Stimulated activated CD4-positive, alpha-beta T cell treated with anti-CD3 and anti-CD28 coated beads, Interleukin-4, amount 100 ng/mL, for 4 hours (primary cell): ENCODE measurements around the gene FBN1.

Source experiments
- DNase-seq, 2 experiments: peaks; one replicate each; pipeline ENCODE4 v3.0.0-alpha.2; 2020

The FBN1 gene

GRCh38 chr15:48578965-48579364 lies 66.5 kb downstream of the FBN1 start:
- DNase-seq: no peak

- no peak for DNase-seq
Observed at GRCh38 chr15:48577469-48577868, 68.0 kb downstream of the FBN1 start.

- no peak for DNase-seq
Observed at GRCh38 chr15:48574187-48574586, 71.3 kb downstream of the FBN1 start.

GRCh38 chr15:48573780-48574179 lies 71.7 kb downstream of the FBN1 start:
- DNase-seq: no peak

- no peak for DNase-seq
Observed at GRCh38 chr15:48572823-48573222, 72.7 kb downstream of the FBN1 start.

GRCh38 chr15:48571510-48571909 lies 74.0 kb downstream of the FBN1 start:
- DNase-seq: no peak

GRCh38 chr15:48570822-48571221 lies 74.7 kb downstream of the FBN1 start:
- DNase-seq: no peak

- no peak for DNase-seq
Observed at GRCh38 chr15:48569591-48570302, 75.8 kb downstream of the FBN1 start.

- no peak for DNase-seq
Observed at GRCh38 chr15:48566668-48567067, 78.8 kb downstream of the FBN1 start.

- DNase-seq: no peak
Observed at GRCh38 chr15:48565560-48566482, 79.7 kb downstream of the FBN1 start.

GRCh38 chr15:48564690-48565089 lies 80.8 kb downstream of the FBN1 start:
- no peak for DNase-seq

GRCh38 chr15:48563934-48564333 lies 81.6 kb downstream of the FBN1 start:
- no peak for DNase-seq

GRCh38 chr15:48560321-48561051 lies 85.0 kb downstream of the FBN1 start:
- DNase-seq: no peak

- no peak for DNase-seq
Observed at GRCh38 chr15:48559285-48559684, 86.2 kb downstream of the FBN1 start.

GRCh38 chr15:48558226-48558625 lies 87.3 kb downstream of the FBN1 start:
- no peak for DNase-seq

- no peak for DNase-seq
Observed at GRCh38 chr15:48557335-48557734, 88.2 kb downstream of the FBN1 start.

GRCh38 chr15:48556159-48556897 lies 89.2 kb downstream of the FBN1 start:
- no peak for DNase-seq

- no peak for DNase-seq
Observed at GRCh38 chr15:48555241-48555881, 90.1 kb downstream of the FBN1 start.

- DNase-seq: no peak
Observed at GRCh38 chr15:48554112-48554511, 91.4 kb downstream of the FBN1 start.

GRCh38 chr15:48553559-48553958 lies 92.0 kb downstream of the FBN1 start:
- DNase-seq: no peak

GRCh38 chr15:48550822-48551525 lies 94.5 kb downstream of the FBN1 start:
- no peak for DNase-seq

GRCh38 chr15:48548455-48548854 lies 97.1 kb downstream of the FBN1 start:
- no peak for DNase-seq
